K562 (cell line): ENCODE measurements around the gene KCNH2. TPM values are rescaled to one million over a fixed set of nuclear protein-coding genes. Genes with fewer than 3 reads are reported as not detected.
A peak's percentile ranks its signal among the peaks of the same experiment; 100 is the strongest.

ENCODE experiments used
- BCLAF1 ChIP-seq, 2 experiments: fragments of 450-650 bp in 1 of 2; IDR thresholded peaks; 2 replicates each; pipeline ENCODE4 v1.6.1; 2011 to 2017; ENCODE audit warnings: low read depth in 2 of 2, antibody characterized with exemption in 1 of 2, borderline replicate concordance in 1 of 2, low read length in 1 of 2, mild to moderate bottlenecking in 1 of 2, mixed read lengths in 1 of 2; ENCODE audit not compliant: control insufficient read depth in 1 of 2
- CHD1 ChIP-seq: fragments of 200-600 bp; sonication (generic); IDR thresholded peaks from one replicate; pipeline ENCODE4 v1.6.1; 2012; ENCODE audit warnings: mild to moderate bottlenecking, moderate library complexity, low read length, inconsistent platforms
- FOSL1 ChIP-seq: fragments of 200-800 bp; sonication (Bioruptor generic); conservative IDR thresholded peaks from 2 replicates; pipeline ENCODE4 v1.6.1; 2016; ENCODE audit warnings: missing genetic modification characterization, missing compliant biosample characterization
- HDAC8 ChIP-seq: fragments of 450-650 bp; IDR thresholded peaks from 2 replicates; pipeline ENCODE4 v1.6.1; 2016; ENCODE audit warnings: mild to moderate bottlenecking, missing genetic modification characterization, moderate library complexity, missing compliant biosample characterization
- HMGXB4 ChIP-seq: sonication (generic); formaldehyde crosslinking; IDR thresholded peaks from 2 replicates; pipeline ENCODE4 v1.8.1; 2023; ENCODE audit warnings: mild to moderate bottlenecking, missing genetic modification reagents
- IRF2 ChIP-seq: sonication (generic); formaldehyde crosslinking; IDR thresholded peaks from 2 replicates; pipeline ENCODE4 v1.8.1; 2022; ENCODE audit warnings: mild to moderate bottlenecking, missing genetic modification reagents
- MEF2D ChIP-seq: conservative IDR thresholded peaks from 2 replicates; pipeline ENCODE4 v1.6.1; 2016; ENCODE audit warnings: low read depth, missing genetic modification characterization, missing compliant biosample characterization
- MEIS2 ChIP-seq: fragments of 450-650 bp; IDR thresholded peaks from 2 replicates; pipeline ENCODE4 v1.6.1; 2014; ENCODE audit warnings: mild to moderate bottlenecking; ENCODE audit not compliant: partially characterized antibody
- MXD1 ChIP-seq: fragments of 250-450 bp; sonication (Bioruptor Pico); IDR thresholded peaks from 2 replicates; pipeline ENCODE4 v1.8.0; 2021; ENCODE audit warnings: borderline replicate concordance, mild to moderate bottlenecking, moderate library complexity; ENCODE audit not compliant: poor library complexity, severe bottlenecking
- NRF1 ChIP-seq, 2 experiments: fragments of 450-650 bp; IDR thresholded peaks in 1 of 2; conservative IDR thresholded peaks in 1 of 2; 2 replicates each; pipeline ENCODE4 v1.6.1; 2014; ENCODE audit warnings: mild to moderate bottlenecking in 2 of 2
- RBFOX2 ChIP-seq: fragments of 200-400 bp; formaldehyde crosslinking; IDR thresholded peaks from 2 replicates; pipeline ENCODE4 v1.6.1; 2017; ENCODE audit warnings: low read depth, mild to moderate bottlenecking, low read length, moderate library complexity
- SIN3A ChIP-seq, 2 experiments: fragments of 150-350 bp in 1 of 2; IDR thresholded peaks; 2 replicates each; pipeline ENCODE4 v1.6.1; 2011 to 2016; ENCODE audit warnings: borderline replicate concordance in 2 of 2, low read depth in 2 of 2, low read length in 2 of 2, mild to moderate bottlenecking in 2 of 2, moderate library complexity in 2 of 2; ENCODE audit not compliant: control insufficient read depth in 1 of 2
- SMAD3 ChIP-seq: fragments of 450-650 bp; formaldehyde crosslinking; conservative IDR thresholded peaks from 2 replicates; pipeline ENCODE4 v1.4.0; 2020; ENCODE audit warnings: mild to moderate bottlenecking
- SP1 ChIP-seq: sonication (generic); formaldehyde crosslinking; IDR thresholded peaks from 2 replicates; pipeline ENCODE4 v1.8.1; 2022; ENCODE audit warnings: mild to moderate bottlenecking, missing genetic modification reagents
- TGIF2 ChIP-seq: sonication (generic); formaldehyde crosslinking; IDR thresholded peaks from 2 replicates; pipeline ENCODE4 v1.8.1; 2022; ENCODE audit warnings: mild to moderate bottlenecking, missing genetic modification reagents, moderate library complexity
- ZNF511 ChIP-seq: sonication (generic); formaldehyde crosslinking; IDR thresholded peaks from 2 replicates; pipeline ENCODE4 v1.8.0; 2022; ENCODE audit warnings: mild to moderate bottlenecking, missing genetic modification reagents
- ZNF512 ChIP-seq: IDR thresholded peaks from 2 replicates; pipeline ENCODE4 v1.6.1; 2016; ENCODE audit warnings: missing genetic modification characterization, missing compliant biosample characterization
- polyA plus RNA-seq, 8 experiments: library from polyadenylated mRNA; depleted of rRNA in 4 of 8; stranded (reverse) in 5 of 8; unstranded in 3 of 8; fragments of >200 nt; fragmentation: Nextera tagmentation in 2 of 8; fragmentation: Illumina TruSeq in 1 of 8; extraction: Ambion mirVana in 2 of 8; extraction: Trizol in 1 of 8; gene quantifications; 2 replicates each; pipeline versions ENCODE4 v1.2.1 to v1.2.3, GENCODE V29; 2011 to 2014; ENCODE audit warnings: inconsistent platforms in 1 of 8, missing spikeins in 1 of 8
- total RNA-seq, 7 experiments: library from RNA; depleted of rRNA in 6 of 7; stranded (reverse); fragments of >200 nt in 6 of 7; fragmentation: Illumina TruSeq in 2 of 7; extraction: Trizol in 2 of 7; gene quantifications; 2 replicates each; pipeline versions ENCODE4 v1.2.1 to v1.2.3, GENCODE V29; 2011 to 2021; ENCODE audit warnings: low replicate concordance in 1 of 7

Gene KCNH2
- total and polyA plus RNA-seq, 9 of the 15 experiments (the other 6 are each of a cell fraction or from before 2014, with no cell fraction given) = 18.1 to 368 (median 218) TPM

- no peak for TF ChIP-seq BCLAF1 (IDR thresholded peaks at IDR 0.05; ENCODE audit: borderline replicate concordance in 1 of 2, control insufficient read depth in 1 of 2, low read depth in 2 of 2, low read length in 1 of 2)
- no peak for TF ChIP-seq IRF2 (CRISPR knock-in tag)
- 0 out of 2 replicates have a peak, but pooled peaks have one; percentile 68 for TF ChIP-seq TGIF2 (CRISPR knock-in tag)
- no peak for TF ChIP-seq SMAD3 (CRISPR knock-in tag)
- no peak for TF ChIP-seq ZNF512 (tag)
- TF ChIP-seq SIN3A (IDR thresholded peaks at IDR 0.05; ENCODE audit: borderline replicate concordance in 2 of 2, control insufficient read depth in 1 of 2, low read depth in 2 of 2, low read length in 2 of 2) = peak; percentile 17 to 37; a peak in 1 of 4 replicates
- TF ChIP-seq CHD1 = peak; percentile 51
- peak; percentile 69 for TF ChIP-seq ZNF511 (CRISPR knock-in tag)
- no peak for TF ChIP-seq MEIS2
- no peak for TF ChIP-seq MEF2D (tag)
- TF ChIP-seq MXD1 = no peak
- no peak for TF ChIP-seq HDAC8 (tag)
- TF ChIP-seq HMGXB4 = peak; percentile 17; the same call in 1 of the 2 replicates
- TF ChIP-seq NRF1 (conservative IDR thresholded peaks at IDR 0.05 in 1 of 2, IDR thresholded peaks at IDR 0.05 in 1 of 2) = peak; percentile 57 to 64
- peak; percentile 45; the same call in 1 of the 2 replicates for TF ChIP-seq SP1
- peak; percentile 64 for TF ChIP-seq RBFOX2
- no peak for TF ChIP-seq FOSL1 (tag)
These were observed 23.1 kb downstream of the KCNH2 start (continued) for GRCh38 chr7:150954986-150955518.
